ENCODE results near the gene POLE. TPM values are rescaled to one million over a fixed set of nuclear protein-coding genes. Genes with fewer than 3 reads are reported as not detected.

The POLE gene
- total RNA-seq, 1 experiment from 2014 or later, result 147 TPM

GRCh38 chr12:132665794-132666193 is 21.3 kb downstream of the POLE start:
- H3K4ac ChIP-seq (ENCODE audit: low read depth, low read length), result no peak overlapping the region
- no peaks in the 10 kb centered on the region for H4K20me1 ChIP-seq (ENCODE audit: control insufficient read depth, insufficient read depth, insufficient read length)
- Mint-ChIP-seq H3K27me3 (ENCODE audit: low read depth) (no peaks in the 10 kb centered on the region), H3K4me1 (no peaks in the 10 kb centered on the region), H3K4me3 (no peak overlapping the region), H3K9me3 (no peaks in the 10 kb centered on the region), H3K36me3 (ENCODE audit: insufficient read depth in 1 of 3, low read depth in 3 of 3) (peaks cover 68 to 93% (median 92%) of the 10 kb centered on the region in 3 experiments; a peak in 6 of 7 replicates), H3K27ac (no peak overlapping the region; a peak in 1 of 7 replicates)
- H2BK5ac ChIP-seq (ENCODE audit: insufficient read length, low read length), result no peak overlapping the region
- no peak overlapping the region for H2AK5ac ChIP-seq (ENCODE audit: insufficient read length, low read length)
- WGBS (ENCODE audit: extremely low coverage, insufficient read length, low lambda C conversion rate), result no CpG with 5 or more reads among the region's 6 CpGs
- no peak overlapping the region for H2BK12ac ChIP-seq (ENCODE audit: insufficient read length, low read depth, low read length)
- H3K9ac ChIP-seq (ENCODE audit: extremely low read depth, insufficient read length, low read length), result no peak overlapping the region
- no peaks in the 10 kb centered on the region for H3K79me2 ChIP-seq (ENCODE audit: insufficient read depth, low read length)
- H3T11ph ChIP-seq (ENCODE audit: low read length), result no peak overlapping the region
- no peaks in the 10 kb centered on the region for H3K79me1 ChIP-seq (ENCODE audit: insufficient read depth, low read depth, low read length, poor library complexity, severe bottlenecking)
- H2AFZ ChIP-seq (ENCODE audit: low read length), result no peak overlapping the region
- no peak overlapping the region for H2BK20ac ChIP-seq (ENCODE audit: low read depth, low read length, poor library complexity, severe bottlenecking)
- H3K18ac ChIP-seq (ENCODE audit: insufficient read length, low read depth, low read length), result no peak overlapping the region
- TF ChIP-seq CTCF (conservative IDR thresholded peaks at IDR 0.05), result no peak
- no peak overlapping the region for H3K23ac ChIP-seq (ENCODE audit: insufficient read length, low read depth, low read length)
- no peaks in the 10 kb centered on the region for H3K27me3 ChIP-seq (ENCODE audit: insufficient read depth, low read length)
- no peak overlapping the region for H4K5ac ChIP-seq (ENCODE audit: insufficient read length, low read depth, low read length)
- no peak overlapping the region for H3K14ac ChIP-seq (ENCODE audit: insufficient read depth, low read length)
- no peak for DNase-seq
- H4K8ac ChIP-seq (replicated peaks; ENCODE audit: insufficient read length, low read depth, low read length), result no peak overlapping the region
- no peak overlapping the region for H2BK15ac ChIP-seq (ENCODE audit: low read depth, low read length)
- H3K9me3 ChIP-seq (ENCODE audit: control insufficient read depth, low read depth, low read length), result no peaks in the 10 kb centered on the region
- no peak overlapping the region for H3K56ac ChIP-seq (ENCODE audit: insufficient read length, low read depth, low read length)
- no peak overlapping the region for H3K27ac ChIP-seq (ENCODE audit: insufficient read length, low read depth, low read length)
- no peaks in the 10 kb centered on the region for H3K23me2 ChIP-seq (ENCODE audit: insufficient read length, low read depth, low read length, poor library complexity, severe bottlenecking)
- H3K4me1 ChIP-seq (ENCODE audit: insufficient read depth, low read length), result no peaks in the 10 kb centered on the region
- H3K4me2 ChIP-seq (ENCODE audit: insufficient read depth, insufficient read length, low read length), result no peak overlapping the region
- H4K91ac ChIP-seq (ENCODE audit: insufficient read length, low read depth, low read length), result no peak overlapping the region
- H2BK120ac ChIP-seq (ENCODE audit: low read depth, low read length, poor library complexity, severe bottlenecking), result no peak overlapping the region

Measured in H9 (cell line).